Colon (tissue), 2 donors: ENCODE measurements around the gene KIF2C.
"Not testable (repeated sequence)": the region's sequence is repeated elsewhere in the genome, so short reads cannot be mapped to it uniquely, and the experiment has no call there.

Experiments used
- FAIRE-seq: peaks from 2 replicates; lab custom pipeline; 2012; peaks lifted over from hg19 to GRCh38; lab: Jason Lieb, UNC
- donor health status: control.
- donor health status: control.

The KIF2C gene

GRCh38 chr1:44812822-44813543 lies 73.3 kb downstream of the KIF2C start:
- no peak for FAIRE-seq

- not testable (repeated sequence) for FAIRE-seq
Measured at GRCh38 chr1:44815926-44816325, 76.3 kb downstream of the KIF2C start.

- no peak for FAIRE-seq
Measured at GRCh38 chr1:44817307-44817706, 77.7 kb downstream of the KIF2C start.
